ENCODE data around the gene PRIM2.
"Not testable (repeated sequence)": the region's sequence is repeated elsewhere in the genome, so short reads cannot be mapped to it uniquely, and the experiment has no call there.

PRIM2 gene

GRCh38 chr6:57449496-57450066 is 132.2 kb downstream of the PRIM2 start:
- DNase-seq = not testable (repeated sequence)

GRCh38 chr6:57459781-57460180 is 142.4 kb downstream of the PRIM2 start:
- not testable (repeated sequence) for DNase-seq

- DNase-seq = not testable (repeated sequence)
Observed at GRCh38 chr6:57461022-57461421, 143.6 kb downstream of the PRIM2 start.

- not testable (repeated sequence) for DNase-seq
Observed at GRCh38 chr6:57463809-57464208, 146.4 kb downstream of the PRIM2 start.

GRCh38 chr6:57465968-57466367 is 148.5 kb downstream of the PRIM2 start:
- not testable (repeated sequence) for DNase-seq

- no peak for DNase-seq
Observed at GRCh38 chr6:57469072-57469471, 151.6 kb downstream of the PRIM2 start.

GRCh38 chr6:57470148-57470547 is 152.7 kb downstream of the PRIM2 start:
- not testable (repeated sequence) for DNase-seq

- DNase-seq = not testable (repeated sequence)
Observed at GRCh38 chr6:57471314-57471864, 154.0 kb downstream of the PRIM2 start.

- not testable (repeated sequence) for DNase-seq
Observed at GRCh38 chr6:57472861-57473362, 155.5 kb downstream of the PRIM2 start.

- not testable (repeated sequence) for DNase-seq
Observed at GRCh38 chr6:57474862-57475475, 157.5 kb downstream of the PRIM2 start.

- not testable (repeated sequence) for DNase-seq
Observed at GRCh38 chr6:57475656-57476055, 158.2 kb downstream of the PRIM2 start.

- DNase-seq = not testable (repeated sequence)
Observed at GRCh38 chr6:57480194-57480593, 162.8 kb downstream of the PRIM2 start.

GRCh38 chr6:57481121-57481520 is 163.7 kb downstream of the PRIM2 start:
- not testable (repeated sequence) for DNase-seq

GRCh38 chr6:57482471-57482870 is 165.0 kb downstream of the PRIM2 start:
- DNase-seq = not testable (repeated sequence)

- DNase-seq = not testable (repeated sequence)
Observed at GRCh38 chr6:57486494-57487081, 169.2 kb downstream of the PRIM2 start.

- not testable (repeated sequence) for DNase-seq
Observed at GRCh38 chr6:57488551-57488950, 171.1 kb downstream of the PRIM2 start.

- not testable (repeated sequence) for DNase-seq
Observed at GRCh38 chr6:57489887-57490286, 172.5 kb downstream of the PRIM2 start.

GRCh38 chr6:57491795-57492194 is 174.4 kb downstream of the PRIM2 start:
- DNase-seq = not testable (repeated sequence)

GRCh38 chr6:57496251-57496650 is 178.8 kb downstream of the PRIM2 start:
- not testable (repeated sequence) for DNase-seq

GRCh38 chr6:57500368-57501021 is 183.1 kb downstream of the PRIM2 start:
- not testable (repeated sequence) for DNase-seq

- not testable (repeated sequence) for DNase-seq
Observed at GRCh38 chr6:57502387-57502786, 185.0 kb downstream of the PRIM2 start.

- not testable (repeated sequence) for DNase-seq
Observed at GRCh38 chr6:57505251-57505650, 187.8 kb downstream of the PRIM2 start.

GRCh38 chr6:57510390-57510789 is 193.0 kb downstream of the PRIM2 start:
- not testable (repeated sequence) for DNase-seq

All from activated CD4-positive, alpha-beta T cell treated with anti-CD3 and anti-CD28 coated beads, Interleukin-2, amount 50 U/mL, for 48 hours (primary cell).